HG03342 (cell line): Measurements from ENCODE around the gene PEX13.
"Not testable (repeated sequence)": the region's sequence is repeated elsewhere in the genome, so short reads cannot be mapped to it uniquely, and the experiment has no call there.

Source experiments
- ATAC-seq: cut with Tn5 transposase; IDR thresholded peaks from one replicate; pipeline ENCODE4 v1.9.1; 2021; ENCODE audit warnings: mild to moderate bottlenecking, moderate library complexity; ENCODE audit not compliant: unreplicated experiment

The PEX13 gene

GRCh38 chr2:61006486-61007105, 10.9 kb upstream of the PEX13 start:
- ATAC-seq, result no peak

DNA sequence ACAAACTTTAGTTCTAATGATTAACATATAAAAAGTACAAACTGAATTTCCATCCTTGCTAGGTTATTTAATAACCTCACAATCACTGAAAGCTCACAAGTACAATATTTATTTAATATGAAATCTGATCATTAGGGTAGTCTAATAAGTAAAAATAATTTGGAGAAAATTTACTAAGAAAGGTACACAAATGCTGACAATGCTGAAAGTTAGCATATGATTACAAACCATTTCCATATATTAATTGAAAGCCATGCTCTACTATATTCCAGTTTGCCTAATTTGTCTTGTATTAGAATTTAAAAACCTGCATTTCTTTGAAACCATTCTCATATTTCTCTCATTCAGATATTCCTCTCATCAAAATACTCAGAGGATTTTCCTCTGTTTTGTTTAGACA, 8.2 kb upstream of the PEX13 start:
- ATAC-seq, result no peak

DNA sequence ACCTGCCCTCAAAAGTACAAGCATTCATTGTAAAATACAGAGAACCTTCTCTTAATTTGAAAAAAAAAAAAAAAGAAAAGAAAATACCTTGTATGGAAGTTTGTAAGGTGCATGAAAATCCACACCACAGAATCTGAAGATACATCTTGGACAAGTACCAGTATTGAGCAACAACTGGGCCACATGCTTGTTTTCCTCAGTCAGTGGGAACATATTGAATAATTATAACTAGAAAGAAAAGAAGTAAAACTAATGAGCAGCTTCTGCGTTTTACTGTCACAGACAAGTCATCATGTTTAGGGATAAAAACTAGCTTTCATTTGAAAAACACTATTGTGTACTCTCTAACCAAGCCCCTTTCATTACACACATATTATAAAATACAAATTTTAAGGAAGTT, 5.8 kb upstream of the PEX13 start:
- ATAC-seq, result no peak

GRCh38 chr2:61012303-61012702, 5.2 kb upstream of the PEX13 start:
- ATAC-seq, result not testable (repeated sequence)

GRCh38 chr2:61013382-61013781, 4.1 kb upstream of the PEX13 start:
- ATAC-seq, result no peak

GRCh38 chr2:61014763-61015162, 2.8 kb upstream of the PEX13 start:
- ATAC-seq, result no peak

DNA sequence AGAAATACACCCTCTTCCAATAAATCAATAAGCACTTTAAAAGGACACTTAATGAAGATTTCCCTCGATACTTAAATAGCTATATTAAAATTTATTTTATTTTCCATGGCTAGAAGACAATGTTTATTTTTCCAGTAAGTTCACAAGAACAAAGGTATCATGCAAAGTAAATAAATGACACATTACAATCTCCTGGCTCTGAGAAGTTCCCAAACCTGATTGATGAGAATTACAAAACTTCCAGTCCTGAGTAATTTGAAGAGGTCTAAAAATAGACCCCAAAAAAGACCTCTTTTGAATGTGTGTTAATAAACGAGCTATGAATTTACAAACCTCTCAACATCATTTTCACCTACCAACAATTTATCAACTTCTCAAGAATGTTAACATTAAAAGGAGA, 1.5 kb upstream of the PEX13 start:
- ATAC-seq, result no peak

DNA sequence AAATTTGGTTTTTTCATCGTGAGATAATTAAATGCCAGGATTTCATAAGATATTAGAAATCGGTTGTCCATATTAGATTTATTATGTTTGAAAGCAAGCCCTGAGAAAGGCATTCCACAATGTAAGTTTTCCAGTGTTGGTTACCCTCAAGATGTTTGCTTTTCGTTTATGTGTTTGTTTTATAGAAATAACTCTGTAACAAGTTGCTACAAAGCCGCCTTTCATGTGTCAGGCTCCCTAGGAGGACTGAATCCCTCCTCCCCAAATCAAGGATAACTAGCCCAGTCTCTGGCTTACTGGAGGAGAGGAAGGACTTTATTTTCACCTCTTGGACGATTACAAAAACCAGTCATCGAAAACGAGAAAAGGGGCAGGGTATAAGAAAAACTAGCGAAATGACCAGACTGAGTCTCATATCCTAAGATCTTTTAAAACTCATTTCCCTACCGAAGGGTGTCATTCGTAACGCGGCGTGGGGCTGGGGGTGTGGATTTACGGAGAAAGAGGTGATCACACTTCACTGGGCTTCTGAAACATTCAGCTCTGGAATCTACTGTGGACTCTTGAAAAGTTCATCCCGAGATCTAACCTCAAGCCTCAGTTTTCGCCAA, 1.0 kb upstream of the PEX13 start:
- ATAC-seq, result peak; percentile 28

GRCh38 chr2:61017003-61017555, 441 bp upstream of the PEX13 start:
- peak; percentile 53 for ATAC-seq

GRCh38 chr2:61018318-61018755, 817 bp downstream of the PEX13 start:
- no peak for ATAC-seq

GRCh38 chr2:61018798-61019197, 1.3 kb downstream of the PEX13 start:
- ATAC-seq, result no peak

DNA sequence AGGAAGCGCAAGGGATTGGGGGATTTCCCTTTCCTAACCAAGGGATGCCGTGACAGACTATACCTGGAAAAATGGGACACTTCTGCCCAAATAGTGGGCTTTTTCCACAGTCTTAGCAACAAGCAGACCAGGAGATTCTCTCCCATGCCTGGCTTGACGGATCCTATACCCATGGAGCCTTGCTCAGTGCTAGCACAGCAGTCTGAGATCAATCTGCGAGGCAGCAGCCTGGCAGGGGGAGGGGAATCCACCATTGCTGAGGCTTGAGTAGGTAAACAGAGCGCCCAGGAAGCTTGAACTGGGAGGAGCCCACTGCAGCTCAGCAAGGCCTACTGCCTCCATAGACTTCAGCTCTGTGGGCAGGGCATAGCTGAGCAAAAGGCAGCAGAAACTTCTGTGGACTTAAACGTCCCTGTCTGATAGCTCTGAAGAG, 3.7 kb downstream of the PEX13 start:
- no peak for ATAC-seq

DNA sequence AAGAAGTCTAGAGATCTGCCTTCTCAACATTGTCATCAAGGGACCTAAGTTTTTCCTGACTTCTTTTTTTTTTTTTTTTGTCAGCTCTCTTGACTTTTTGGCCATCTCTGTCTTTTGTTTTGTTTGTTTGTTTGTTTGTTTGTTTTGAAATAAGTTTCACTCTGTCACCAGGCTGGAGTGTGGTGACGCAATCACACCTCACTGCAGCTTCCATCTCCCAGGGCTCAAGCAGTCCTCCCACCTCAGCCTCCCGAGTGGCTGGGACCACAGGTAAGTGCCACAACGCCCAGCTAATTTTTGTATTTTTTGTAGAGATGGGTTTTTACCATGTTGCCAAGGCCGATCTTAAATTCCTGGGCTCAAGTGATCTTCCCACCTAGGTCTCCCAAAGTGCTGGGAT, 6.2 kb downstream of the PEX13 start:
- ATAC-seq, result no peak

- no peak for ATAC-seq
Observed at GRCh38 chr2:61029533-61029932, 12.0 kb downstream of the PEX13 start.

- not testable (repeated sequence) for ATAC-seq
Observed at GRCh38 chr2:61034592-61034991, 17.1 kb downstream of the PEX13 start.

GRCh38 chr2:61036643-61037042, 19.1 kb downstream of the PEX13 start:
- ATAC-seq, result not testable (repeated sequence)

DNA sequence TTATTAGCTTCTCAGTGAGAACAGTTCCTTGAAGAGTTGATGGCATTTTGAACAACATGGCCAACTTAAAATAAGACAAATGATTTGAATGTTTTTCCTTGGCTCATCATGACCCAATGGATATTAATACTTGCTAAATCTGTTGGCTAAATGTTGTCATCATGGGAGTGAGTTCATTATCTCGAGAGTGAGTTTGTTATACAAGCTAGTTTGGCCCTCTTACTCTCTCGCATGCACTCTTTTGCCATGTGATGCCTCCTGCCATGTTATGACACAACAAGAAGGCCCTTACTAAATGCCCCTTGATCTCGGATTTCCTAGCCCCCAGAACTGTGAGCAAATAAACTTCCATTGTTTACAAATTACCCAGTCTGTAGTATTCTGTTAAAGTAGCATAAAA, 25.3 kb downstream of the PEX13 start:
- ATAC-seq, result no peak

- ATAC-seq, result no peak
Observed at GRCh38 chr2:61044636-61045035, 27.1 kb downstream of the PEX13 start.

DNA sequence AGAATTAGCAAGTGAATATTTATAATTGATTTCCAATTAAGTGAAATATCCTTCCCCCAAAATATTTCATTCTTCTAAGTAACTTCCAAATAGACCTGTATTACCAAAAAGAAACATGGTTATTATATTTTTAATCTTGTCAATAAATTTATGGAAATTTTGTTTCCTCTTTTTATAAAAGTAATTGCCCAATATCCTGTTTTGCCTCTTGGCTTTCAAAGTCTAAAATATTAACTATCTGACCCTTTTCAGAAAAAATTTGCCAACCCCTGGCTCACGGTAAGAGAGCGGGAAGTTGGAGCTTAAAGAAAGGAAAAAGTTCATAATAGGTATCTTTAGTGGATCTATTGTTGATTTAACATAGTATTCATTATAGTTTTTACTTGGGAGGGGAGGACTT, 27.7 kb downstream of the PEX13 start:
- no peak for ATAC-seq

DNA sequence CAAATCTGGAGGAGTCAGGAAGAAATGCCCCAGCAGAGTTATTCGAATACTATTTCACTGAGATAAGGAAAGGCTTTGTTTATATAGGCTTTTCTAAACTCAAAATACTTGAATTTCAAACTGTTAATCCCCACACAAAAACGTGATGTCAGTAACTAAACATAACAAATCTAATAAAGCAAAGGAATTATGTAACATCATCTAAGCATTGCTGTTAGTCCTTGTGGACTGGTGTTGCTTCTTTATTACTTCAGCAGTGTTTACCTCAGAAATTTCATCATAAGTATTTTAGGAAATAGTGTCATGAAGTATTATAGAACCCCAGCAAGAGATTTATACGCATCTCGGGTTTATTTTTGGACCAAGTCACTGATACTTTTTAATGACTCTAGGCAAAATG, 28.5 kb downstream of the PEX13 start:
- no peak for ATAC-seq

- no peak for ATAC-seq
Observed at GRCh38 chr2:61055557-61055956, 38.0 kb downstream of the PEX13 start.

DNA sequence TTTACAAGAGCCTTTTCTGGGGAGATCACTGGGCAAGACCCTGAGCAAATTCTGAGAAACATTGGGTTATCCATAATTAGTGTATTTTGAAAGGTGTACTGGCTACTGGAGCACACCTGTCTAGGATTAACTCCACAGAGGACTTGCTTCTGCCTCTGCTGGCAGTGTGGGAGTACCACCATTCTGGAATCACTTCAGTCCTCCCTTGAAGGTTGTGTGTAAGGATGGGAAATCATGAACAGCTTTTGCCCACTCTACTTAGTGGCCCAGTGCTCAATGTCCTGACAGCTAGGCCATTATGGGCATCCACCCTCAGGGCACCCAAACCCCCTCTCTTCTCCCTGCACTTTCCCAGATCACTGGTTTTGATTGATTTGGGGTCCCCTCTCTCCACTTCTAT, 40.0 kb downstream of the PEX13 start:
- no peak for ATAC-seq

DNA sequence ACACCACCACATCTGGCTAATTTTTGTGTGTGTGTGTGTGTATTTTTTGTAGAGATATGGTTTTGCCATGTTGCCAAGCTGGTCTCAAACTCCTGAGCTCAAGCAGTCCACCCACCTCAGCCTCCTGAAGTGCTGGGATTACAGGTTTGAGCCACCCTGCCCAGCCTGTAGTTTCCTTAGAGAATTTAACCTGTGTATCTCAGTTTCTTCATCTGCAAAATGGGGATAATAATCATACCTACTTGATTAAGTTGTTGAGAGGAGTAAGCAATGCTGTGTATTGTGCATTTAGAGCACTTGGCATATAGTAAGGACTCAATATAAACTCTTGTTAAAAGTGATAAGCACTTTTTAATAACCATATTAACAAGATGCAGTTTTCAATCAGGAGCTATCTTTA, 41.9 kb downstream of the PEX13 start:
- ATAC-seq, result no peak
